PFSK-1 (cell line): ENCODE measurements around the gene OR2M7.

ENCODE experiments used
- FOXP2 ChIP-seq: optimal IDR thresholded peaks from 2 replicates; pipeline ENCODE3; 2011; ENCODE audit warnings: borderline replicate concordance, control low read depth, inconsistent platforms; ENCODE audit not compliant: insufficient read depth; ENCODE audit errors: extremely low read length, extremely low read depth
- POLR2AphosphoS5 ChIP-seq: IDR thresholded peaks from 2 replicates; pipeline ENCODE4 v1.6.1; 2012; ENCODE audit warnings: low read depth, mild to moderate bottlenecking, control low read depth, low read length, moderate library complexity
- REST ChIP-seq, 2 experiments: IDR thresholded peaks; 2 replicates each; pipeline versions ENCODE4 v1.6.1 to v1.8.0; 2011 to 2012; ENCODE audit warnings: low read depth in 2 of 2, low read length in 2 of 2, control low read depth in 1 of 2, inconsistent platforms in 1 of 2, mild to moderate bottlenecking in 1 of 2, moderate library complexity in 1 of 2; ENCODE audit not compliant: insufficient read depth in 1 of 2
- SIN3A ChIP-seq: IDR thresholded peaks from 2 replicates; pipeline ENCODE4 v1.6.1; 2012; ENCODE audit warnings: mild to moderate bottlenecking, low read length, moderate library complexity, borderline replicate concordance; ENCODE audit not compliant: insufficient read depth
- TAF1 ChIP-seq: IDR thresholded peaks from 2 replicates; pipeline ENCODE4 v1.6.1; 2012; ENCODE audit warnings: low read length, control low read depth, borderline replicate concordance; ENCODE audit not compliant: insufficient read depth

OR2M7 gene

GRCh38 chr1:248303324-248303723, 21.0 kb downstream of the OR2M7 start, which contains the start of gene OR2T12:
Gene OR2T12 (minus strand): TSS chr1:248303424. CDS start chr1:248295578, 7,846 bp downstream.
- TF ChIP-seq REST (IDR thresholded peaks at IDR 0.05; ENCODE audit: insufficient read depth in 1 of 2, low read depth in 2 of 2, low read length in 2 of 2): no peak
- no peak for TF ChIP-seq POLR2AphosphoS5
- no peak for TF ChIP-seq TAF1
- no peak for TF ChIP-seq FOXP2
- TF ChIP-seq SIN3A: no peak

GRCh38 chr1:248288391-248288790, 36.0 kb downstream of the OR2M7 start:
- TF ChIP-seq POLR2AphosphoS5: no peak
- TF ChIP-seq SIN3A: no peak
- no peak for TF ChIP-seq FOXP2
- TF ChIP-seq REST (IDR thresholded peaks at IDR 0.05; ENCODE audit: insufficient read depth in 1 of 2, low read depth in 2 of 2, low read length in 2 of 2): no peak
- no peak for TF ChIP-seq TAF1

- TF ChIP-seq REST (IDR thresholded peaks at IDR 0.05; ENCODE audit: insufficient read depth in 1 of 2, low read depth in 2 of 2, low read length in 2 of 2): no peak
- TF ChIP-seq TAF1: no peak
Measured at GRCh38 chr1:248277876-248278275, 46.5 kb downstream of the OR2M7 start, which contains the start of gene OR2T33. Gene OR2T33 (minus strand): TSS chr1:248277976. CDS start chr1:248273814, 4,162 bp downstream.
